Progenitor cell of endocrine pancreas (in vitro differentiated cells): ENCODE data around the gene RPS27A. TPM values are rescaled to one million over a fixed set of nuclear protein-coding genes. Genes with fewer than 3 reads are reported as not detected.
"Not testable (repeated sequence)": the region's sequence is repeated elsewhere in the genome, so short reads cannot be mapped to it uniquely, and the experiment has no call there.

Source experiments
- DNase-seq: peaks from one replicate; pipeline ENCODE4 v3.0.0; 2021; ENCODE audit warnings: low spot score; ENCODE audit not compliant: unreplicated experiment
- H3K27ac Mint-ChIP-seq: 2 replicates; pipeline ENCODE4 v1.8.0; 2021; ENCODE audit warnings: mild to moderate bottlenecking, moderate library complexity, mixed read lengths
- H3K27me3 Mint-ChIP-seq: 2 replicates; pipeline ENCODE4 v1.8.0; 2021; ENCODE audit warnings: mixed read lengths
- H3K36me3 Mint-ChIP-seq: 2 replicates; pipeline ENCODE4 v1.8.0; 2022; ENCODE audit warnings: mixed read lengths; ENCODE audit not compliant: insufficient read depth
- H3K4me1 Mint-ChIP-seq: 2 replicates; pipeline ENCODE4 v1.8.0; 2021; ENCODE audit warnings: low read depth, mixed read lengths
- H3K4me3 Mint-ChIP-seq: 2 replicates; pipeline ENCODE4 v1.8.0; 2021; ENCODE audit warnings: low read depth, mild to moderate bottlenecking, moderate library complexity, mixed read lengths
- H3K9me3 Mint-ChIP-seq: 2 replicates; pipeline ENCODE4 v1.8.0; 2021; ENCODE audit warnings: low read depth, mixed read lengths
- long read RNA-seq: library from polyadenylated mRNA; unstranded; transcript quantifications from one replicate; pipeline ENCODE4 v2.0.0, GENCODE V29; 2020
- total RNA-seq: library from RNA; stranded (reverse); gene quantifications from 2 replicates; pipeline ENCODE4 v1.2.1, GENCODE V29; 2021
- TF ChIP-seq, protein P1 (sequence below): fragments of 200-600 bp; sonication (generic); IDR thresholded peaks from one replicate; pipeline ENCODE4 v1.5.0; 2021; ENCODE audit warnings: antibody characterized with exemption, mild to moderate bottlenecking; ENCODE audit not compliant: unreplicated experiment

Gene RPS27A
- total RNA-seq = 807 and 898 TPM in 2 replicates
- long read RNA-seq, transcript RPS27A-203 (5 exons, 796 nt) = minor isoform, 26 of 552 reads
- long read RNA-seq, transcript RPS27A-201 (6 exons, 1,071 nt) = major isoform, 513 of 552 reads
- long read RNA-seq, partial matches to known transcripts = 2 of 552 reads
- long read RNA-seq, other reads (novel, unspliced or antisense) = 7 of 552 reads

DNA sequence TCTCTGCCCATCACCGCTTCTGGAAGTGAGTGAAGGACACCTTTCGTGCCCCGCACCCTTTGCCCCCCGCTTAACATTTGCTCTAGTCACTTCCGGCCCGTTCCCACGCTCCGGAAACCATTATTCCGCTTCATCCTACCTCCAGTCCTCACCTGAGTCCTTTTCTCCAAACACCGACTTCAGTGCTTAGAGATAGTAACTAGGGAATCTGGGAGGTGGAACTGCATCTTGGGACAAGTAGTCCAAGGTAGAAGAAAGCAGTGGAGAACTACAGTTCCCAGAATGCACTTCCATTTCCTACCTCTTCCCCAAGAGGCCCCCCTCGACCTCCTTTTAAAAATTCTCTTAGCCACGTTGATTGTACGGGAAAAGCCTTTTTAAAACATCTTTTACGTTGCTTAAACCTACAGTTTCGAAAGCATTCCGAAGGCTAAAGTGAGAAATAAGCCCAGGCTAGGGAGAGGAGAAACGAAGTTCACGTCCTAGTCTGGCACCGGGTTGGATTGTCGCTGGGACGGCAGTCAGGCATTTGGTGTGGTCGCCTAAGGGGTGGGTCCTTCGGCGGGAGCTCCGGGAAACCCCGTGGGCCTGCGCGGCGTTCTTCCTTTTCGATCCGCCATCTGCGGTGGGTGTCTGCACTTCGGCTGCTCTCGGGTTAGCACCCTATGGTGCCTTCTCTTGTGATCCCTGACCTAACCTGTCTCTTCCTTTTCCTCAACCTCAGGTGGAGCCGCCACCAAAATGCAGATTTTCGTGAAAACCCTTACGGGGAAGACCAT is at the start of gene RPS27A, which contains the start of gene CLHC1:
TSS of gene RPS27A (plus strand) at position 605 of the 779 bp plus-strand sequence. CDS start at position 742, 137 bp downstream.
TSS of gene CLHC1 (minus strand) at position 210 of the 779 bp plus-strand sequence. CDS start 9,882 bp downstream, outside the sequence.
- Mint-ChIP-seq H3K4me3 (peak within 1 kb of the TSS; percentile 99), H3K27me3 (no peaks in the 10 kb centered on the region), H3K36me3 (peaks cover 13% of the 10 kb centered on the region), H3K27ac (peak within 1 kb of the TSS; percentile 99), H3K9me3 (no peaks in the 10 kb centered on the region), H3K4me1 (peaks cover 36% of the 10 kb centered on the region)
- TF ChIP-seq, protein P1, sequence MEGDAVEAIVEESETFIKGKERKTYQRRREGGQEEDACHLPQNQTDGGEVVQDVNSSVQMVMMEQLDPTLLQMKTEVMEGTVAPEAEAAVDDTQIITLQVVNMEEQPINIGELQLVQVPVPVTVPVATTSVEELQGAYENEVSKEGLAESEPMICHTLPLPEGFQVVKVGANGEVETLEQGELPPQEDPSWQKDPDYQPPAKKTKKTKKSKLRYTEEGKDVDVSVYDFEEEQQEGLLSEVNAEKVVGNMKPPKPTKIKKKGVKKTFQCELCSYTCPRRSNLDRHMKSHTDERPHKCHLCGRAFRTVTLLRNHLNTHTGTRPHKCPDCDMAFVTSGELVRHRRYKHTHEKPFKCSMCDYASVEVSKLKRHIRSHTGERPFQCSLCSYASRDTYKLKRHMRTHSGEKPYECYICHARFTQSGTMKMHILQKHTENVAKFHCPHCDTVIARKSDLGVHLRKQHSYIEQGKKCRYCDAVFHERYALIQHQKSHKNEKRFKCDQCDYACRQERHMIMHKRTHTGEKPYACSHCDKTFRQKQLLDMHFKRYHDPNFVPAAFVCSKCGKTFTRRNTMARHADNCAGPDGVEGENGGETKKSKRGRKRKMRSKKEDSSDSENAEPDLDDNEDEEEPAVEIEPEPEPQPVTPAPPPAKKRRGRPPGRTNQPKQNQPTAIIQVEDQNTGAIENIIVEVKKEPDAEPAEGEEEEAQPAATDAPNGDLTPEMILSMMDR = no peak
- peak; percentile 84 for DNase-seq

GRCh38 chr2:55186837-55187236 is 45.7 kb upstream of the RPS27A start:
- H3K27ac Mint-ChIP-seq = not testable (repeated sequence)

DNA sequence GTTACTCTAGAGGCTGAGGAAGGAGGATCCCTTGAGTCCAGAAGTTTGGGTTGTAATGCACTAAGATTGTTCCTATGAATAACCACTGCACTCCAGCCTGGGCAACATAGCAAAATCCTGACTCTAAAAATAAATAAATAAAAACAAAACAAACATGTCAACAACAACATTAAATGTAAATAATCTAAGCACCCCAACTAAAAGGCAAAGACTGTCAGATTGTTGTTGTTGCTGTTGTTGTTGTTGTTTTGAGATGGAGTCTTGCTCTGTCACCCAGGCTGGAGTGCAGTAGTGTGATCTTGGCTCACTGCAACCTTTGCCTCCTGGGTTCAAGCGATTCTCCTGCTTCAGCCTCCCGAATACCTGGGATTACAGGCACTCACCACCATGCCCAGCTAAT is 40.6 kb upstream of the RPS27A start:
- DNase-seq, H3K27me3 Mint-ChIP-seq, H3K4me3 Mint-ChIP-seq, H3K27ac Mint-ChIP-seq, H3K4me1 Mint-ChIP-seq: not testable (repeated sequence)
- Mint-ChIP-seq H3K9me3 (peaks cover 14% of the 10 kb centered on the region), H3K36me3 (peaks cover 43% of the 10 kb centered on the region)

More at GRCh38 chr2:55186837-55187236, 45.7 kb upstream of the RPS27A start:
- H3K4me1 Mint-ChIP-seq = peaks cover 10% of the 10 kb centered on the region
- not testable (repeated sequence) for H3K9me3 Mint-ChIP-seq, DNase-seq, H3K4me3 Mint-ChIP-seq, H3K27me3 Mint-ChIP-seq
- peaks cover 15% of the 10 kb centered on the region for H3K36me3 Mint-ChIP-seq

DNA sequence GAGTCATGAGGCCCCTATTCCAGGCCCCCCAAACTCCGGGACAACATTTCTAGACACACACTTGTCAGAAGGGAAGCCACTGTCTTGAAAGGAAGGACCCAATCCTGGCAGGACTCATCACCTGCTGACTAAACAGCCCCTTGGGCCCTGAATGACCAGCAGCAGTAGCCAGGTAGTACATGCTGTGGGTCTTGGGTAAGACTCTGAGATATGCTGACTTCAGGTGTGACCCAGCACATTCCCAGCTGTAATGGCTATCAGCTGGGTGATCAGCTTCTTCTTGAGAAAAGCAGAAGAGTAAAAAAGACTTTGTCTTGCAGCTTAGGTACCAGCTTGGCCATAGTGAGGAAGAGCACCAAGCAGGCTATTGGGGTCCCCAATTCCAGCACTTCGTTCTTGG is 36.0 kb upstream of the RPS27A start:
- TF ChIP-seq, protein P1 = no peak
- DNase-seq = no peak
- Mint-ChIP-seq H3K36me3 (peaks cover 56% of the 10 kb centered on the region), H3K27ac (no peak overlapping the region), H3K4me1 (no peaks in the 10 kb centered on the region), H3K4me3 (no peak overlapping the region), H3K27me3 (no peaks in the 10 kb centered on the region), H3K9me3 (peaks cover 28% of the 10 kb centered on the region)

GRCh38 chr2:55200416-55200815 is 32.1 kb upstream of the RPS27A start:
- Mint-ChIP-seq H3K27ac (no peak overlapping the region), H3K4me1 (no peaks in the 10 kb centered on the region), H3K36me3 (peaks cover 63% of the 10 kb centered on the region)

DNA sequence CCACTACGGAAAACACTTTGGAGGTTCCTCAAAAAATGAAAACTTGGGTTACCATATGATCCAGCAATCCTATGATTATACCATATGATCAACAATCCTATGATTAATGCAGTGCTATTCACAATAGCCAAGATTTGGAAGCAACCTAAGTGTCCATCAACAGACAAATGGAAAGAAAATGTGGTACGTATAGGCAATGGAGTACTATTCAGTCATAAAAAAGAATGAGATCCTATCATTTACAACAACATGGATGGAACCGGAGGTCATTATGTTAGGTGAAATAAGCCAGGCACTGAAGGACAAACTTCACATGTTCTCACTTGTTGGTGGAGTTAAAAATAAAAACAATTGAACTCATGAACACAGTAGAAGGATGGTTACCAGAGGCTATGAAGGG is 28.0 kb upstream of the RPS27A start:
- H3K4me1 Mint-ChIP-seq = no peaks in the 10 kb centered on the region
- TF ChIP-seq, protein P1 = no peak
- H3K9me3 Mint-ChIP-seq = peaks cover 36% of the 10 kb centered on the region
- H3K36me3 Mint-ChIP-seq = peaks cover 54% of the 10 kb centered on the region
- no peak for DNase-seq
- no peaks in the 10 kb centered on the region for H3K27me3 Mint-ChIP-seq
- no peak overlapping the region for H3K27ac Mint-ChIP-seq
- no peak overlapping the region for H3K4me3 Mint-ChIP-seq

More at GRCh38 chr2:55200416-55200815, 32.1 kb upstream of the RPS27A start:
- Mint-ChIP-seq H3K9me3 (peaks cover 36% of the 10 kb centered on the region), H3K27me3 (no peaks in the 10 kb centered on the region), H3K4me3 (no peak overlapping the region)
- TF ChIP-seq, protein P1 = no peak
- DNase-seq = no peak
